GM19023 (cell line): ENCODE results near the gene PCDHAC2.

Experiments used
- ATAC-seq: cut with Tn5 transposase; IDR thresholded peaks from one replicate; pipeline ENCODE4 v1.9.1; 2021; ENCODE audit warnings: mild to moderate bottlenecking, moderate library complexity; ENCODE audit not compliant: unreplicated experiment

PCDHAC2 gene

GRCh38 chr5:140966293-140967225 lies at the start of gene PCDHAC2:
TSS of gene PCDHAC2 (plus strand) at chr5:140966476. CDS start at chr5:140966767, 291 bp downstream.
- no peak for ATAC-seq

- ATAC-seq: no peak
Measured at GRCh38 chr5:140923601-140924000, 42.7 kb upstream of the PCDHAC2 start.

- no peak for ATAC-seq
Measured at GRCh38 chr5:140925806-140926442, 40.4 kb upstream of the PCDHAC2 start, which contains the start of gene PCDHAC1. TSS of gene PCDHAC1 (plus strand) at chr5:140926299. CDS start at chr5:140926893, 594 bp downstream.

- no peak for ATAC-seq
Measured at GRCh38 chr5:140926443-140927227, 39.6 kb upstream of the PCDHAC2 start.

- no peak for ATAC-seq
Measured at GRCh38 chr5:140927228-140927573, 39.1 kb upstream of the PCDHAC2 start.

GRCh38 chr5:140934964-140935606 lies 31.2 kb upstream of the PCDHAC2 start:
- no peak for ATAC-seq

GRCh38 chr5:140946578-140946977 lies 19.7 kb upstream of the PCDHAC2 start:
- ATAC-seq: no peak

- ATAC-seq: no peak
Measured at GRCh38 chr5:140951636-140952035, 14.6 kb upstream of the PCDHAC2 start.

GRCh38 chr5:140953234-140953633 lies 13.0 kb upstream of the PCDHAC2 start:
- ATAC-seq: no peak

- ATAC-seq: no peak
Measured at GRCh38 chr5:140962190-140962589, 4.1 kb upstream of the PCDHAC2 start.

- no peak for ATAC-seq
Measured at GRCh38 chr5:140964356-140964755, 1.9 kb upstream of the PCDHAC2 start.

- ATAC-seq: no peak
Measured at GRCh38 chr5:140965905-140966292, 377 bp upstream of the PCDHAC2 start.

GRCh38 chr5:140967226-140967893 lies 1.1 kb downstream of the PCDHAC2 start:
- ATAC-seq: no peak

GRCh38 chr5:140969880-140970279 lies 3.6 kb downstream of the PCDHAC2 start:
- ATAC-seq: no peak

- ATAC-seq: no peak
Measured at GRCh38 chr5:140973550-140973949, 7.3 kb downstream of the PCDHAC2 start.

- ATAC-seq: no peak
Measured at GRCh38 chr5:140977003-140977402, 10.7 kb downstream of the PCDHAC2 start.

GRCh38 chr5:140978260-140978659 lies 12.0 kb downstream of the PCDHAC2 start:
- ATAC-seq: no peak

- ATAC-seq: no peak
Measured at GRCh38 chr5:140978983-140979382, 12.7 kb downstream of the PCDHAC2 start.

- no peak for ATAC-seq
Measured at GRCh38 chr5:140982083-140982716, 15.9 kb downstream of the PCDHAC2 start.

- ATAC-seq: no peak
Measured at GRCh38 chr5:140986117-140986521, 19.8 kb downstream of the PCDHAC2 start.
